Fibroblast of lung (primary cell): Measurements from ENCODE around the gene ANP32E.

Experiments used
- CTCF ChIP-seq, 2 donors: IDR thresholded peaks in 1 of 2; conservative IDR thresholded peaks in 1 of 2; 1 replicate in 1 of 2; 2 replicates in 1 of 2; pipeline ENCODE4 v1.5.1; 2011 to 2012; ENCODE audit warnings: low read length in 2 of 2, control low read depth in 1 of 2, inconsistent platforms in 1 of 2, low read depth in 1 of 2, mild to moderate bottlenecking in 1 of 2
- EZH2 ChIP-seq: IDR thresholded peaks from 2 replicates; pipeline ENCODE4 v1.5.1; 2012; ENCODE audit warnings: low read length, control low read depth, mild to moderate bottlenecking; ENCODE audit errors: missing control alignments

GRCh38 chr1:150283260-150283659 is 47.3 kb upstream of the ANP32E start:
- TF ChIP-seq CTCF (conservative IDR thresholded peaks at IDR 0.05 in 1 of 2, IDR thresholded peaks at IDR 0.05 in 1 of 2; ENCODE audit: low read depth in 1 of 2, low read length in 2 of 2) (no peak), EZH2 (no peak)
